Measurements from ENCODE around the gene HYAL2.

Gene HYAL2

GRCh38 chr3:50270422-50271224, 51.9 kb downstream of the HYAL2 start:
- DNase-seq (ENCODE audit: low read depth): no peak

GRCh38 chr3:50269977-50270413, 52.5 kb downstream of the HYAL2 start:
- DNase-seq (ENCODE audit: low read depth): no peak

- DNase-seq (ENCODE audit: low read depth): no peak
Measured at GRCh38 chr3:50269460-50269859, 53.1 kb downstream of the HYAL2 start.

- DNase-seq (ENCODE audit: low read depth): no peak
Measured at GRCh38 chr3:50268703-50269451, 53.7 kb downstream of the HYAL2 start, which contains the start of gene SEMA3B. TSS of gene SEMA3B (plus strand) at chr3:50269147. CDS start at chr3:50269241, 94 bp downstream.

GRCh38 chr3:50268276-50268675, 54.3 kb downstream of the HYAL2 start:
- DNase-seq (ENCODE audit: low read depth): no peak

All from CMK (cell line).